Thyroid gland (tissue), 4 donors: ENCODE measurements around the gene CBLN1.

Source experiments
- CTCF ChIP-seq, 6 experiments: fragments of 200-600 bp in 3 of 6; fragments of 450-650 bp in 3 of 6; sonication (generic) in 3 of 6; IDR thresholded peaks; one replicate each; pipeline ENCODE4 v1.5.1; 2016 to 2019; ENCODE audit warnings: antibody characterized with exemption in 6 of 6, mild to moderate bottlenecking in 2 of 6, inconsistent platforms in 1 of 6, moderate library complexity in 1 of 6
- POLR2A ChIP-seq, 2 donors: fragments of 450-650 bp; IDR thresholded peaks; one replicate each; pipeline ENCODE4 v1.6.1; 2017; ENCODE audit warnings: antibody characterized with exemption in 2 of 2, mild to moderate bottlenecking in 2 of 2, moderate library complexity in 1 of 2

- TF ChIP-seq CTCF (IDR thresholded peaks at IDR 0.05) (no peak), POLR2A (IDR thresholded peaks at IDR 0.05) (no peak)
Observed at GRCh38 chr16:49277766-49278566, 3.7 kb downstream of the CBLN1 start.
